GM12878 (cell line): Measurements from ENCODE around the gene MYO1C. TPM values are rescaled to one million over a fixed set of nuclear protein-coding genes. Genes with fewer than 3 reads are reported as not detected.
A peak's percentile ranks its signal among the peaks of the same experiment; 100 is the strongest.

Experiments used
- BHLHE40 ChIP-seq, 2 experiments: fragments of 450-650 bp in 1 of 2; IDR thresholded peaks; 2 replicates each; pipeline ENCODE4 v1.6.1; 2011 to 2017; ENCODE audit warnings: low read depth in 2 of 2, borderline replicate concordance in 1 of 2, improper control_type of control experiment in 1 of 2, low read length in 1 of 2, mild to moderate bottlenecking in 1 of 2
- CBFB ChIP-seq: IDR thresholded peaks from 2 replicates; pipeline ENCODE4 v1.6.1; 2016; ENCODE audit warnings: antibody characterized with exemption, low read depth
- CUX1 ChIP-seq: IDR thresholded peaks from 2 replicates; pipeline ENCODE4 v1.6.1; 2012; ENCODE audit warnings: improper control_type of control experiment, low read depth, low read length; ENCODE audit not compliant: insufficient replicate concordance
- DPF2 ChIP-seq: fragments of 450-650 bp; IDR thresholded peaks from 2 replicates; pipeline ENCODE4 v1.6.1; 2017; ENCODE audit warnings: mild to moderate bottlenecking
- ESRRA ChIP-seq: IDR thresholded peaks from 2 replicates; pipeline ENCODE4 v1.6.1; 2012; ENCODE audit warnings: mild to moderate bottlenecking, low read length, improper control_type of control experiment
- FOXM1 ChIP-seq: IDR thresholded peaks from 2 replicates; pipeline ENCODE4 v1.6.1; 2012; ENCODE audit warnings: low read depth, mild to moderate bottlenecking, inconsistent platforms, low read length, moderate library complexity
- GABPA ChIP-seq: IDR thresholded peaks from 2 replicates; pipeline ENCODE4 v1.6.1; 2014; ENCODE audit warnings: antibody characterized with exemption, low read depth, mild to moderate bottlenecking, inconsistent platforms
- HCFC1 ChIP-seq: fragments of 150-350 bp; IDR thresholded peaks from 2 replicates; pipeline ENCODE4 v1.6.1; 2014; ENCODE audit warnings: low read length
- HDAC2 ChIP-seq: fragments of 200-600 bp; sonication (generic); IDR thresholded peaks from 2 replicates; pipeline ENCODE4 v1.6.1; 2017
- HDAC6 ChIP-seq: fragments of 200-600 bp; sonication (generic); IDR thresholded peaks from one replicate; pipeline ENCODE4 v1.8.0; 2017; ENCODE audit warnings: antibody characterized with exemption; ENCODE audit not compliant: unreplicated experiment
- IRF4 ChIP-seq: IDR thresholded peaks from 2 replicates; pipeline ENCODE4 v1.6.1; 2011; ENCODE audit warnings: low read depth, low read length
- MEF2B ChIP-seq: fragments of 450-650 bp; IDR thresholded peaks from 2 replicates; pipeline ENCODE4 v1.6.1; 2018; ENCODE audit warnings: mild to moderate bottlenecking, moderate library complexity; ENCODE audit not compliant: partially characterized antibody, poor library complexity, severe bottlenecking
- MTA3 ChIP-seq: IDR thresholded peaks from 2 replicates; pipeline ENCODE4 v1.6.1; 2012; ENCODE audit warnings: low read length, inconsistent platforms, borderline replicate concordance
- MYC ChIP-seq: IDR thresholded peaks from 2 replicates; pipeline ENCODE4 v1.6.1; 2011; ENCODE audit warnings: mild to moderate bottlenecking, low read length, moderate library complexity, inconsistent platforms; ENCODE audit not compliant: insufficient read depth, insufficient replicate concordance, insufficient read length, severe bottlenecking
- NBN ChIP-seq: fragments of 450-650 bp; IDR thresholded peaks from 2 replicates; pipeline ENCODE4 v1.6.1; 2016
- NRF1 ChIP-seq: conservative IDR thresholded peaks from 2 replicates; pipeline ENCODE4 v1.6.1; 2011; ENCODE audit warnings: mild to moderate bottlenecking, low read depth, low read length, improper control_type of control experiment
- PRDM15 ChIP-seq: fragments of 450-650 bp; formaldehyde crosslinking; IDR thresholded peaks from 2 replicates; pipeline ENCODE4 v1.4.0; 2020; ENCODE audit warnings: mild to moderate bottlenecking, moderate library complexity
- RELA ChIP-seq: fragments of 450-650 bp; IDR thresholded peaks from 2 replicates; pipeline ENCODE4 v1.8.0; 2014; ENCODE audit warnings: borderline replicate concordance; ENCODE audit not compliant: partially characterized antibody
- SMAD1 ChIP-seq: fragments of 450-650 bp; IDR thresholded peaks from 2 replicates; pipeline ENCODE4 v1.6.1; 2018; ENCODE audit warnings: mild to moderate bottlenecking, low read depth; ENCODE audit not compliant: partially characterized antibody
- STAT3 ChIP-seq: IDR thresholded peaks from 2 replicates; pipeline ENCODE4 v1.6.1; 2011; ENCODE audit warnings: low read depth, low read length, improper control_type of control experiment
- WRNIP1 ChIP-seq: IDR thresholded peaks from 2 replicates; pipeline ENCODE4 v1.6.1; 2011; ENCODE audit warnings: low read depth, low read length, improper control_type of control experiment, borderline replicate concordance
- YBX1 ChIP-seq: fragments of 450-650 bp; IDR thresholded peaks from 2 replicates; pipeline ENCODE4 v1.6.1; 2016; ENCODE audit warnings: antibody characterized with exemption
- ZNF207 ChIP-seq: fragments of 450-650 bp; IDR thresholded peaks from 2 replicates; pipeline ENCODE4 v1.6.1; 2014; ENCODE audit warnings: antibody characterized with exemption, mild to moderate bottlenecking, borderline replicate concordance
- ZSCAN29 ChIP-seq: fragments of 450-650 bp; IDR thresholded peaks from 2 replicates; pipeline ENCODE4 v1.6.1; 2017; ENCODE audit warnings: mild to moderate bottlenecking, moderate library complexity
- ZZZ3 ChIP-seq: IDR thresholded peaks from 2 replicates; pipeline ENCODE4 v1.6.1; 2011; ENCODE audit warnings: low read depth; ENCODE audit not compliant: control insufficient read depth, insufficient read length
- polyA plus RNA-seq, 11 experiments: library from polyadenylated mRNA; depleted of rRNA in 4 of 11; unstranded in 6 of 11; stranded (reverse) in 5 of 11; fragments of >200 nt; fragmentation: Nextera tagmentation in 4 of 11; fragmentation: Illumina TruSeq in 1 of 11; extraction: Ambion mirVana in 4 of 11; extraction: Trizol in 1 of 11; gene quantifications; 1 replicate in 1 of 11; 2 replicates in 10 of 11; pipeline versions ENCODE4 v1.2.1 to v1.2.3, GENCODE V29; 2011 to 2016; ENCODE audit warnings: inconsistent platforms in 2 of 11, missing spikeins in 2 of 11, low read depth in 1 of 11
- total RNA-seq, 4 experiments: library from RNA; depleted of rRNA in 3 of 4; stranded (reverse); fragments of >200 nt in 3 of 4; fragmentation: Illumina TruSeq in 1 of 4; extraction: Trizol in 1 of 4; gene quantifications; 2 replicates each; pipeline versions ENCODE4 v1.2.1 to v1.2.3, GENCODE V29; 2013 to 2021

Gene MYO1C
- total and polyA plus RNA-seq, 10 of the 15 experiments (the other 5 are each of a cell fraction or from before 2014, with no cell fraction given) = 1.2 to 92.0 (median 36.6) TPM

DNA sequence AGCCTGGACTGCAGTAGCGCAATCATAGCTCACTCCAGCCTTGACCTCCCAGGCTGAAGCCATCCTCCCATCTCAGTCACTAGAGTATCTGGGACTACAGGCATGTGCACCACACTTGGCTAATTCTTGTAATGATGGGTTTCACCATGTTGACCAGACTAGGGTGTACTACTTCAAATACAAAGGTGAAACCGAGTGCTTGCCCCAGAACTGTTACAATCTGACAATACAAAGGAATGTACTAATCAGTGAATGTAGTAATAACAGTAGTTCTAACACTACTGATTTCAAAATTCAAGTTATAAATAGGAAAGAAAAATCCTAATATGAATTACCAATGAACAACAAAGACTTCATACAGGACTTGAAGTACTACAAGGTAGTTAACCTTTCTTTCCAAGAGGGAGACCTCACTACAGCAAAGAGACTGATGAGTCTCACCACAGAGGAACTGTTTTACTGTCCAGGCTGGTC is 60.8 kb downstream of the MYO1C start (continued):
- TF ChIP-seq PRDM15 (CRISPR knock-in tag) (no peak), NRF1 (no peak), MTA3 (0 out of 2 replicates have a peak, but pooled peaks have one; percentile 62), RELA (no peak), FOXM1 (peak; percentile 83; the same call in 1 of the 2 replicates), HDAC2 (no peak), GABPA (no peak), DPF2 (no peak), IRF4 (peak; percentile 60; the same call in 1 of the 2 replicates), ZSCAN29 (no peak), ZNF207 (no peak), CBFB (no peak), ESRRA (no peak), HDAC6 (no peak), CUX1 (no peak), NBN (no peak), YBX1 (no peak), ZZZ3 (no peak), MYC (no peak), WRNIP1 (no peak), BHLHE40 (IDR thresholded peaks at IDR 0.05; ENCODE audit: borderline replicate concordance in 1 of 2, low read depth in 2 of 2, low read length in 1 of 2) (peak in 1 of 2 experiments; percentile 32; a peak in 2 of 4 replicates), HCFC1 (no peak), MEF2B (peak; percentile 59), STAT3 (no peak), SMAD1 (no peak)
